Esophagus muscularis mucosa (tissue), 4 donors: ENCODE data around the gene AGER.

Experiments used
- CTCF ChIP-seq, 3 experiments: fragments of 200-600 bp in 2 of 3; fragments of 450-650 bp in 1 of 3; sonication (generic) in 2 of 3; IDR thresholded peaks; one replicate each; pipeline ENCODE4 v1.5.1; 2017 to 2019; ENCODE audit warnings: antibody characterized with exemption in 3 of 3, mild to moderate bottlenecking in 2 of 3, moderate library complexity in 1 of 3
- EP300 ChIP-seq: sonication (generic); formaldehyde crosslinking; IDR thresholded peaks from one replicate; pipeline ENCODE4 v1.6.1; 2017; ENCODE audit warnings: antibody characterized with exemption
- POLR2AphosphoS5 ChIP-seq, 2 donors: sonication (generic); formaldehyde crosslinking; IDR thresholded peaks; one replicate each; pipeline ENCODE4 v1.6.1; 2017; ENCODE audit warnings: antibody characterized with exemption in 2 of 2

- no peak for TF ChIP-seq EP300
- no peak for TF ChIP-seq CTCF (IDR thresholded peaks at IDR 0.05)
- TF ChIP-seq POLR2AphosphoS5 (IDR thresholded peaks at IDR 0.05) = no peak
These were observed 4.2 kb downstream of the AGER start for GRCh38 chr6:32179766-32180405.
